ENCODE data around the gene RIMBP2.

RIMBP2 gene

GRCh38 chr12:130429656-130430505, 286.2 kb downstream of the RIMBP2 start:
- no peak overlapping the region for H3K27ac ChIP-seq (replicated peaks)
- no peaks in the 10 kb centered on the region for H3K27me3 ChIP-seq (ENCODE audit: insufficient read depth, poor library complexity, severe bottlenecking)
- no peak overlapping the region for H3K4me3 ChIP-seq (replicated peaks; ENCODE audit: insufficient read depth, low read length)
- TF ChIP-seq SPI1 (IDR thresholded peaks at IDR 0.05; ENCODE audit: borderline replicate concordance, low read depth) (no peak), GABPA (IDR thresholded peaks at IDR 0.05; ENCODE audit: low read depth) (no peak), POLR2AphosphoS5 (IDR thresholded peaks at IDR 0.05; ENCODE audit: low read depth) (no peak)
- TF ChIP-seq, protein P1, sequence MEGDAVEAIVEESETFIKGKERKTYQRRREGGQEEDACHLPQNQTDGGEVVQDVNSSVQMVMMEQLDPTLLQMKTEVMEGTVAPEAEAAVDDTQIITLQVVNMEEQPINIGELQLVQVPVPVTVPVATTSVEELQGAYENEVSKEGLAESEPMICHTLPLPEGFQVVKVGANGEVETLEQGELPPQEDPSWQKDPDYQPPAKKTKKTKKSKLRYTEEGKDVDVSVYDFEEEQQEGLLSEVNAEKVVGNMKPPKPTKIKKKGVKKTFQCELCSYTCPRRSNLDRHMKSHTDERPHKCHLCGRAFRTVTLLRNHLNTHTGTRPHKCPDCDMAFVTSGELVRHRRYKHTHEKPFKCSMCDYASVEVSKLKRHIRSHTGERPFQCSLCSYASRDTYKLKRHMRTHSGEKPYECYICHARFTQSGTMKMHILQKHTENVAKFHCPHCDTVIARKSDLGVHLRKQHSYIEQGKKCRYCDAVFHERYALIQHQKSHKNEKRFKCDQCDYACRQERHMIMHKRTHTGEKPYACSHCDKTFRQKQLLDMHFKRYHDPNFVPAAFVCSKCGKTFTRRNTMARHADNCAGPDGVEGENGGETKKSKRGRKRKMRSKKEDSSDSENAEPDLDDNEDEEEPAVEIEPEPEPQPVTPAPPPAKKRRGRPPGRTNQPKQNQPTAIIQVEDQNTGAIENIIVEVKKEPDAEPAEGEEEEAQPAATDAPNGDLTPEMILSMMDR (IDR thresholded peaks at IDR 0.05; ENCODE audit: insufficient read depth, low read length), result no peak
- TF ChIP-seq, protein P2, sequence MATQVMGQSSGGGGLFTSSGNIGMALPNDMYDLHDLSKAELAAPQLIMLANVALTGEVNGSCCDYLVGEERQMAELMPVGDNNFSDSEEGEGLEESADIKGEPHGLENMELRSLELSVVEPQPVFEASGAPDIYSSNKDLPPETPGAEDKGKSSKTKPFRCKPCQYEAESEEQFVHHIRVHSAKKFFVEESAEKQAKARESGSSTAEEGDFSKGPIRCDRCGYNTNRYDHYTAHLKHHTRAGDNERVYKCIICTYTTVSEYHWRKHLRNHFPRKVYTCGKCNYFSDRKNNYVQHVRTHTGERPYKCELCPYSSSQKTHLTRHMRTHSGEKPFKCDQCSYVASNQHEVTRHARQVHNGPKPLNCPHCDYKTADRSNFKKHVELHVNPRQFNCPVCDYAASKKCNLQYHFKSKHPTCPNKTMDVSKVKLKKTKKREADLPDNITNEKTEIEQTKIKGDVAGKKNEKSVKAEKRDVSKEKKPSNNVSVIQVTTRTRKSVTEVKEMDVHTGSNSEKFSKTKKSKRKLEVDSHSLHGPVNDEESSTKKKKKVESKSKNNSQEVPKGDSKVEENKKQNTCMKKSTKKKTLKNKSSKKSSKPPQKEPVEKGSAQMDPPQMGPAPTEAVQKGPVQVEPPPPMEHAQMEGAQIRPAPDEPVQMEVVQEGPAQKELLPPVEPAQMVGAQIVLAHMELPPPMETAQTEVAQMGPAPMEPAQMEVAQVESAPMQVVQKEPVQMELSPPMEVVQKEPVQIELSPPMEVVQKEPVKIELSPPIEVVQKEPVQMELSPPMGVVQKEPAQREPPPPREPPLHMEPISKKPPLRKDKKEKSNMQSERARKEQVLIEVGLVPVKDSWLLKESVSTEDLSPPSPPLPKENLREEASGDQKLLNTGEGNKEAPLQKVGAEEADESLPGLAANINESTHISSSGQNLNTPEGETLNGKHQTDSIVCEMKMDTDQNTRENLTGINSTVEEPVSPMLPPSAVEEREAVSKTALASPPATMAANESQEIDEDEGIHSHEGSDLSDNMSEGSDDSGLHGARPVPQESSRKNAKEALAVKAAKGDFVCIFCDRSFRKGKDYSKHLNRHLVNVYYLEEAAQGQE (IDR thresholded peaks at IDR 0.05; ENCODE audit: insufficient replicate concordance, low read depth), result no peak
- no peak for DNase-seq (ENCODE audit: low read depth in 1 of 2, low spot score in 1 of 2)

DNA sequence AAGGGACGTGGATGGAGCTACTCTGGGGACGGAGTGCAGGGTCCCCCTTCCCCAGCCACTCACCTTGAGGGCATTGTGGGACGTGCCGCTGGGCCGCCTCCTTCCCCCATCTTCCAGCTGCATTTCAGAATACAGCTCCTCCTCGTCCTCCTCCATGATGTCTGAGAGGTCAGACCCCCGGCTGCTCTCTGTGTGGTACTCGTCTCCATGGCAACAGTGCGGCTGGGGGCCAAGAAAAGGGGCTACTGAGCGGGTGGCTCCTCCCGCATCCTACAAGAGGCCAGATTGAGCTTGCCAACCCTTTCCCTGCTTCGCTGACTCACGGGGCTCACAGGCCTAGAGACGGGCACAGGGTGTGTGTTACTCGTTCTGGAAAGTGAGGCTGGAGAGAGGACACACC, 288.0 kb downstream of the RIMBP2 start:
- no peaks in the 10 kb centered on the region for H3K27me3 ChIP-seq (ENCODE audit: insufficient read depth, poor library complexity, severe bottlenecking)
- TF ChIP-seq, protein P2 (IDR thresholded peaks at IDR 0.05; ENCODE audit: insufficient replicate concordance, low read depth), result no peak
- no peak for TF ChIP-seq SPI1 (IDR thresholded peaks at IDR 0.05; ENCODE audit: borderline replicate concordance, low read depth)
- TF ChIP-seq GABPA (IDR thresholded peaks at IDR 0.05; ENCODE audit: low read depth), result no peak
- no peak for TF ChIP-seq POLR2AphosphoS5 (IDR thresholded peaks at IDR 0.05; ENCODE audit: low read depth)
- TF ChIP-seq, protein P1 (IDR thresholded peaks at IDR 0.05; ENCODE audit: insufficient read depth, low read length), result no peak
- H3K4me3 ChIP-seq (replicated peaks; ENCODE audit: insufficient read depth, low read length), result no peak overlapping the region
- H3K27ac ChIP-seq (replicated peaks), result no peak overlapping the region
- no peak for DNase-seq (ENCODE audit: low read depth in 1 of 2, low spot score in 1 of 2)

DNA sequence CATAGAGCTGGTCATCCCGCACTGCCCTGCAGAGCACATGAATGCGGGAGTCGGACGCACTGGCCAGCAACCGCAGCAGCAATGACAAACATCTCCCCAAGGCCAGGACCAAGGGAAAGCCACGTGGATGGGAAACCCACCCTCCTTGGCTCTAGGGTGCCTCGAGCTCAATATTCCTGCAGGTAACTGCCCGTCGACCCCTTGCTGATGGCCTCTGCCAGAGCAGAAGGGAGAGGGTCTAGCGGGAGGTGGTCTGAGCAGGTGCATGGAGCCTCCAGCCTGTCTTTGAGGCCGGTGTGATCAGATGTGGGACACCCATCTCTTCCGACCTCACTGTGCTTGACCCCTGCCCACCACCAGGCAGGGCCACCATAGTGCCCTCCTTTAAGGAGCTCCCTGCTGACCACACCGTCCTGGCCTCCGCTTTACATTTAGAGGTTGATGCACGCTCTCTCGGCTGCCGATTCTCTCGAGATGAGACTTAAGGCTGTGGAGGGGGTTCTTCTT, 288.7 kb downstream of the RIMBP2 start:
- H3K27me3 ChIP-seq (ENCODE audit: insufficient read depth, poor library complexity, severe bottlenecking), result no peaks in the 10 kb centered on the region
- TF ChIP-seq GABPA (IDR thresholded peaks at IDR 0.05; ENCODE audit: low read depth) (no peak), SPI1 (IDR thresholded peaks at IDR 0.05; ENCODE audit: borderline replicate concordance, low read depth) (no peak), POLR2AphosphoS5 (IDR thresholded peaks at IDR 0.05; ENCODE audit: low read depth) (no peak)
- TF ChIP-seq, protein P1 (IDR thresholded peaks at IDR 0.05; ENCODE audit: insufficient read depth, low read length), result no peak
- TF ChIP-seq, protein P2 (IDR thresholded peaks at IDR 0.05; ENCODE audit: insufficient replicate concordance, low read depth), result no peak
- H3K27ac ChIP-seq (replicated peaks), result no peak overlapping the region
- no peak overlapping the region for H3K4me3 ChIP-seq (replicated peaks; ENCODE audit: insufficient read depth, low read length)
- no peak for DNase-seq (ENCODE audit: low read depth in 1 of 2, low spot score in 1 of 2)

Measured in HL-60 (cell line).